Omental fat pad (tissue), 4 donors: ENCODE data around the gene PGR. TPM values are rescaled to one million over a fixed set of nuclear protein-coding genes. Genes with fewer than 3 reads are reported as not detected.

Experiments used
- ATAC-seq: fragments of 150-250 bp; one replicate; pipeline ENCODE4 v1.9.1; 2016; ENCODE audit warnings: mild to moderate bottlenecking, moderate library complexity; ENCODE audit not compliant: low FRiP score
- DNase-seq: peaks from one replicate; pipeline ENCODE4 v3.0.0-alpha.2; 2019; ENCODE audit warnings: low spot score
- CTCF ChIP-seq, 3 donors: fragments of 450-650 bp; IDR thresholded peaks; one replicate each; pipeline ENCODE4 v1.5.1; 2016 to 2017; ENCODE audit warnings: antibody characterized with exemption in 3 of 3, mild to moderate bottlenecking in 3 of 3, moderate library complexity in 2 of 3
- total RNA-seq, 4 donors: library from RNA; depleted of rRNA; stranded (reverse); fragments of >200 nt; gene quantifications; one replicate each; pipeline ENCODE4 v1.1.0, GENCODE V29; 2016

PGR gene
- total RNA-seq, 4 donors from 2014 or later = 0.60 to 2.4 (median 1.3) TPM

- no peak for TF ChIP-seq CTCF (IDR thresholded peaks at IDR 0.05)
- ATAC-seq = no peak
- no peak for DNase-seq
Observed at GRCh38 chr11:101133190-101133589, 3.6 kb upstream of the PGR start.

- no peak for TF ChIP-seq CTCF (IDR thresholded peaks at IDR 0.05)
- peak; percentile 3 for ATAC-seq
- no peak for DNase-seq
Observed at GRCh38 chr11:101128571-101129202, 926 bp downstream of the PGR start.

GRCh38 chr11:101127699-101128570 is 1.7 kb downstream of the PGR start:
- no peak for DNase-seq
- peak; percentile 34 for ATAC-seq
- no peak for TF ChIP-seq CTCF (IDR thresholded peaks at IDR 0.05)

GRCh38 chr11:101127197-101127698 is 2.4 kb downstream of the PGR start:
- no peak for DNase-seq
- peak; percentile 73 for ATAC-seq
- no peak for TF ChIP-seq CTCF (IDR thresholded peaks at IDR 0.05)

GRCh38 chr11:101126551-101127196 is 2.9 kb downstream of the PGR start:
- no peak for ATAC-seq
- DNase-seq = no peak
- TF ChIP-seq CTCF (IDR thresholded peaks at IDR 0.05) = no peak

- ATAC-seq (no peak), DNase-seq (no peak)
- TF ChIP-seq CTCF (IDR thresholded peaks at IDR 0.05) = no peak
Observed at GRCh38 chr11:101115671-101116160, 13.9 kb downstream of the PGR start.
